Left forelimb (tissue), 1 donor: ENCODE results near the gene ZFYVE28.

Source experiments
- DNase-seq: peaks from one replicate; pipeline ENCODE4 v3.0.0-alpha.2; 2018; ENCODE audit warnings: low spot score

The ZFYVE28 gene

GRCh38 chr4:2352171-2352570, 66.3 kb downstream of the ZFYVE28 start:
- no peak for DNase-seq

GRCh38 chr4:2350982-2351381, 67.5 kb downstream of the ZFYVE28 start:
- DNase-seq: peak; percentile 30

- DNase-seq: no peak
Observed at GRCh38 chr4:2348786-2349185, 69.7 kb downstream of the ZFYVE28 start.

- no peak for DNase-seq
Observed at GRCh38 chr4:2347190-2347589, 71.3 kb downstream of the ZFYVE28 start.

GRCh38 chr4:2343476-2343875, 75.0 kb downstream of the ZFYVE28 start:
- peak; percentile 37 for DNase-seq

- peak; percentile 26 for DNase-seq
Observed at GRCh38 chr4:2341911-2342652, 76.4 kb downstream of the ZFYVE28 start.

GRCh38 chr4:2341261-2341841, 77.1 kb downstream of the ZFYVE28 start:
- DNase-seq: peak; percentile 41

GRCh38 chr4:2340272-2341061, 78.0 kb downstream of the ZFYVE28 start:
- peak; percentile 45 for DNase-seq

GRCh38 chr4:2339458-2340271, 78.8 kb downstream of the ZFYVE28 start:
- peak; percentile 44 for DNase-seq

- peak; percentile 41 for DNase-seq
Observed at GRCh38 chr4:2338754-2339457, 79.5 kb downstream of the ZFYVE28 start.

- DNase-seq: peak; percentile 53
Observed at GRCh38 chr4:2337896-2338295, 80.5 kb downstream of the ZFYVE28 start.

GRCh38 chr4:2337131-2337723, 81.2 kb downstream of the ZFYVE28 start:
- peak; percentile 42 for DNase-seq

- peak; percentile 26 for DNase-seq
Observed at GRCh38 chr4:2336659-2337058, 81.8 kb downstream of the ZFYVE28 start.

GRCh38 chr4:2335729-2336101, 82.7 kb downstream of the ZFYVE28 start:
- DNase-seq: peak; percentile 38

- DNase-seq: no peak
Observed at GRCh38 chr4:2334826-2335728, 83.4 kb downstream of the ZFYVE28 start.

GRCh38 chr4:2333916-2334644, 84.4 kb downstream of the ZFYVE28 start:
- no peak for DNase-seq

GRCh38 chr4:2333356-2333841, 85.0 kb downstream of the ZFYVE28 start:
- DNase-seq: no peak

- DNase-seq: no peak
Observed at GRCh38 chr4:2332976-2333319, 85.5 kb downstream of the ZFYVE28 start.
